ENCODE measurements around the gene SLC12A2.

DNA sequence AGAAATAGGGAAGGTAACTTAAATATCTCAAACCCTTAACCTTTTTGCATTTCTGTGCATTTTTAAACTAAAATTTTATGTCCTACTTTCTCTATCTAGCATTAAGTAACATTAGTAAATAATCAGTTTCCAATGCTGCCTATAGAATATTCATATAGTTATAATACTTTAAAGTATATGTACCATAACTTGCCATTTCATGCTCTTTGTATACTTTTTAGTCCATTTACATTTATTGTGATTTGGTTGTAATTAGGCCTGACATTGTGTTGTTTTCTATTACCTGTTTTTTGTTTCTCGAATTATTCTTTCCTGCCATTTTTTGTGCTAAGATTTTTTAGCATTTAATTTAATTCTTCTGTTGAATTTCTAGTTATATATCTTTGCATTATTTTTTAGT, 13.7 kb downstream of the SLC12A2 start:
- TF ChIP-seq POLR2AphosphoS5 (IDR thresholded peaks at IDR 0.05; ENCODE audit: low read depth, low read length), result no peak
- no peak for TF ChIP-seq POLR2A (IDR thresholded peaks at IDR 0.05; ENCODE audit: low read depth, low read length)
- no peak for TF ChIP-seq PAX5 (IDR thresholded peaks at IDR 0.05; ENCODE audit: insufficient read depth, low read length, severe bottlenecking)
- TF ChIP-seq TAF1 (IDR thresholded peaks at IDR 0.05; ENCODE audit: low read depth, low read length), result no peak
- no peak for TF ChIP-seq POU2F2 (IDR thresholded peaks at IDR 0.05; ENCODE audit: low read depth, low read length)
- TF ChIP-seq SPI1 (IDR thresholded peaks at IDR 0.05; ENCODE audit: low read depth, low read length), result no peak

Data from GM12891 (cell line).